Panc1 (cell line): ENCODE measurements around the gene PAK2. TPM values are rescaled to one million over a fixed set of nuclear protein-coding genes. Genes with fewer than 3 reads are reported as not detected.

Experiments used
- ATAC-seq: fragments of 200-7000 bp; cut with Tn5 transposase; 2 replicates; pipeline ENCODE4 v1.9.1; 2020; ENCODE audit warnings: mild to moderate bottlenecking, moderate library complexity
- BruUV-seq: library from RNA; stranded (reverse); fragments of 400-500 nt; replicated peaks from 2 replicates; lab custom pipeline; 2021; lab: Mats Ljungman, UMichigan
- CTCF ChIA-PET: fragments of 300-600 bp; sonication (Branson Sonifier 250); formaldehyde crosslinking; loops from one replicate; lab custom pipeline; 2022; ENCODE audit warnings: antibody characterized with exemption; lab: Charles Lee
- POLR2A ChIA-PET: fragments of 300-600 bp; sonication (Branson Sonifier 250); formaldehyde crosslinking; loops from one replicate; lab custom pipeline; 2022; ENCODE audit warnings: antibody characterized with exemption; lab: Charles Lee
- DNase-seq: peaks from one replicate; pipeline ENCODE4 v3.0.0-alpha.2; 2010; ENCODE audit warnings: low read depth, low spot score
- H3K27ac ChIP-seq: 2 replicates; pipeline ENCODE4 v1.5.1; 2011; ENCODE audit warnings: mild to moderate bottlenecking, low read length, inconsistent platforms
- H3K27me3 ChIP-seq: fragments of 200-500 bp; sonication (Bioruptor generic); 2 replicates; pipeline ENCODE4 v1.6.0; 2014; ENCODE audit warnings: low read length, inconsistent platforms; ENCODE audit not compliant: control insufficient read depth, insufficient read depth
- H3K36me3 ChIP-seq: fragments of 200-500 bp; sonication (Bioruptor generic); 2 replicates; pipeline ENCODE4 v1.5.1; 2014; ENCODE audit warnings: inconsistent platforms, mild to moderate bottlenecking, low read length, moderate library complexity; ENCODE audit not compliant: control insufficient read depth, insufficient read depth
- H3K4me1 ChIP-seq: 2 replicates; pipeline ENCODE4 v1.5.1; 2011; ENCODE audit warnings: inconsistent platforms, mild to moderate bottlenecking, low read length, moderate library complexity; ENCODE audit not compliant: control insufficient read depth, insufficient read depth
- H3K4me3 ChIP-seq, 2 experiments: 2 replicates each; pipeline ENCODE4 v1.5.1; 2011 to 2012; ENCODE audit warnings: low read depth in 2 of 2, low read length in 2 of 2, mild to moderate bottlenecking in 2 of 2, inconsistent platforms in 1 of 2, moderate library complexity in 1 of 2
- H3K9me3 ChIP-seq: fragments of 200-500 bp; sonication (Bioruptor generic); 2 replicates; pipeline ENCODE4 v1.5.1; 2014; ENCODE audit warnings: low read depth, mild to moderate bottlenecking, inconsistent platforms, low read length, moderate library complexity; ENCODE audit not compliant: control insufficient read depth, insufficient read depth
- POLR2AphosphoS5 ChIP-seq: IDR thresholded peaks from 2 replicates; pipeline ENCODE4 v1.6.1; 2012; ENCODE audit warnings: mild to moderate bottlenecking, low read depth, low read length, moderate library complexity
- SIN3A ChIP-seq: IDR thresholded peaks from 2 replicates; pipeline ENCODE4 v1.6.1; 2012; ENCODE audit warnings: low read depth, mild to moderate bottlenecking, low read length, moderate library complexity, borderline replicate concordance; ENCODE audit not compliant: insufficient read depth
- TCF7L2 ChIP-seq: IDR thresholded peaks from 2 replicates; pipeline ENCODE4 v1.6.1; 2011; ENCODE audit warnings: mild to moderate bottlenecking, low read depth, low read length, inconsistent platforms
- in situ Hi-C: cut with HindIII; loops from 2 replicates; pipeline ENCODE4 v1.10.0; 2016; ENCODE audit warnings: low sequenced_read_pairs, low pct_unique_long_range_greater_than_20kb
- intact Hi-C: fragments of 100-400 bp; cut with micrococcal nuclease; formaldehyde crosslinking; loops from one replicate; pipeline ENCODE4 v1.10.0; 2022; ENCODE audit not compliant: unreplicated experiment
- total RNA-seq: library from RNA; stranded (reverse); gene quantifications from one replicate; pipeline ENCODE4 v1.2.1, GENCODE V29; 2021; ENCODE audit not compliant: unreplicated experiment
- TF ChIP-seq, protein P1 (sequence below), 2 experiments: IDR thresholded peaks; 2 replicates each; pipeline ENCODE4 v1.6.1; 2011 to 2012; ENCODE audit warnings: low read depth in 2 of 2, control low read depth in 1 of 2, low read length in 1 of 2, mild to moderate bottlenecking in 1 of 2, moderate library complexity in 1 of 2; ENCODE audit not compliant: insufficient read depth in 1 of 2
- TF ChIP-seq, protein P2 (sequence below): fragments of 450-650 bp; IDR thresholded peaks from 2 replicates; pipeline ENCODE4 v1.5.1; 2017; ENCODE audit warnings: mild to moderate bottlenecking

PAK2 gene
- total RNA-seq, 1 experiment from 2014 or later, result 185 TPM

DNA sequence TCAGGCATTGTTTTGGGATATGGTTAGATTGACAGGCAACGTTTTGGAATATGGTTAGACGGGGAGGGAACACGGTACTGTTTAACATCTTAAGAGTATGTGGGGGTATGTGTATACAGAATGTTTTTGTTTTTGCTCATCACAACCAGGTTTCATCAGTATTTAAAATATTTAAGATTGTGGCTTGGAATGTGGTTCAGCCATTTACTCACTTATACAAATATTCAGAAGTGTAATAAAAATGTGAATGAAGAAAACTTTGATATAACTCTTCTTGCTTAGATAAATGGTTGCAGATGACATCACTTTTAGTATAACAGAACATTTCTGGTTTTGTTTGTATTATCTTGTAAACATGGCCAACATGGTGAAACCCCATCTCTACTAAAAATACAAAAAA is 3.9 kb upstream of the PAK2 start:
- ChIA-PET CTCF (no interaction called here), POLR2A (no interaction called here)
- TF ChIP-seq, protein P1, sequence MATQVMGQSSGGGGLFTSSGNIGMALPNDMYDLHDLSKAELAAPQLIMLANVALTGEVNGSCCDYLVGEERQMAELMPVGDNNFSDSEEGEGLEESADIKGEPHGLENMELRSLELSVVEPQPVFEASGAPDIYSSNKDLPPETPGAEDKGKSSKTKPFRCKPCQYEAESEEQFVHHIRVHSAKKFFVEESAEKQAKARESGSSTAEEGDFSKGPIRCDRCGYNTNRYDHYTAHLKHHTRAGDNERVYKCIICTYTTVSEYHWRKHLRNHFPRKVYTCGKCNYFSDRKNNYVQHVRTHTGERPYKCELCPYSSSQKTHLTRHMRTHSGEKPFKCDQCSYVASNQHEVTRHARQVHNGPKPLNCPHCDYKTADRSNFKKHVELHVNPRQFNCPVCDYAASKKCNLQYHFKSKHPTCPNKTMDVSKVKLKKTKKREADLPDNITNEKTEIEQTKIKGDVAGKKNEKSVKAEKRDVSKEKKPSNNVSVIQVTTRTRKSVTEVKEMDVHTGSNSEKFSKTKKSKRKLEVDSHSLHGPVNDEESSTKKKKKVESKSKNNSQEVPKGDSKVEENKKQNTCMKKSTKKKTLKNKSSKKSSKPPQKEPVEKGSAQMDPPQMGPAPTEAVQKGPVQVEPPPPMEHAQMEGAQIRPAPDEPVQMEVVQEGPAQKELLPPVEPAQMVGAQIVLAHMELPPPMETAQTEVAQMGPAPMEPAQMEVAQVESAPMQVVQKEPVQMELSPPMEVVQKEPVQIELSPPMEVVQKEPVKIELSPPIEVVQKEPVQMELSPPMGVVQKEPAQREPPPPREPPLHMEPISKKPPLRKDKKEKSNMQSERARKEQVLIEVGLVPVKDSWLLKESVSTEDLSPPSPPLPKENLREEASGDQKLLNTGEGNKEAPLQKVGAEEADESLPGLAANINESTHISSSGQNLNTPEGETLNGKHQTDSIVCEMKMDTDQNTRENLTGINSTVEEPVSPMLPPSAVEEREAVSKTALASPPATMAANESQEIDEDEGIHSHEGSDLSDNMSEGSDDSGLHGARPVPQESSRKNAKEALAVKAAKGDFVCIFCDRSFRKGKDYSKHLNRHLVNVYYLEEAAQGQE (IDR thresholded peaks at IDR 0.05; ENCODE audit: insufficient read depth in 1 of 2, low read depth in 2 of 2, low read length in 1 of 2), result no peak
- TF ChIP-seq POLR2AphosphoS5 (no peak), TCF7L2 (no peak), SIN3A (no peak)
- TF ChIP-seq, protein P2, sequence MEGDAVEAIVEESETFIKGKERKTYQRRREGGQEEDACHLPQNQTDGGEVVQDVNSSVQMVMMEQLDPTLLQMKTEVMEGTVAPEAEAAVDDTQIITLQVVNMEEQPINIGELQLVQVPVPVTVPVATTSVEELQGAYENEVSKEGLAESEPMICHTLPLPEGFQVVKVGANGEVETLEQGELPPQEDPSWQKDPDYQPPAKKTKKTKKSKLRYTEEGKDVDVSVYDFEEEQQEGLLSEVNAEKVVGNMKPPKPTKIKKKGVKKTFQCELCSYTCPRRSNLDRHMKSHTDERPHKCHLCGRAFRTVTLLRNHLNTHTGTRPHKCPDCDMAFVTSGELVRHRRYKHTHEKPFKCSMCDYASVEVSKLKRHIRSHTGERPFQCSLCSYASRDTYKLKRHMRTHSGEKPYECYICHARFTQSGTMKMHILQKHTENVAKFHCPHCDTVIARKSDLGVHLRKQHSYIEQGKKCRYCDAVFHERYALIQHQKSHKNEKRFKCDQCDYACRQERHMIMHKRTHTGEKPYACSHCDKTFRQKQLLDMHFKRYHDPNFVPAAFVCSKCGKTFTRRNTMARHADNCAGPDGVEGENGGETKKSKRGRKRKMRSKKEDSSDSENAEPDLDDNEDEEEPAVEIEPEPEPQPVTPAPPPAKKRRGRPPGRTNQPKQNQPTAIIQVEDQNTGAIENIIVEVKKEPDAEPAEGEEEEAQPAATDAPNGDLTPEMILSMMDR, result no peak
- in situ Hi-C loops (no loop called here), intact Hi-C loops (no loop called here)
- Histone ChIP-seq H3K36me3 (peaks cover 6% of the 10 kb centered on the region; the same call in 1 of the 2 replicates), H3K9me3 (no peaks in the 10 kb centered on the region), H3K4me1 (no peaks in the 10 kb centered on the region), H3K27ac (no peak overlapping the region), H3K4me3 (no peak overlapping the region), H3K27me3 (no peaks in the 10 kb centered on the region)
- ATAC-seq, result no peak
- DNase-seq, result no peak
- BruUV-seq, result no TSS peak

DNA sequence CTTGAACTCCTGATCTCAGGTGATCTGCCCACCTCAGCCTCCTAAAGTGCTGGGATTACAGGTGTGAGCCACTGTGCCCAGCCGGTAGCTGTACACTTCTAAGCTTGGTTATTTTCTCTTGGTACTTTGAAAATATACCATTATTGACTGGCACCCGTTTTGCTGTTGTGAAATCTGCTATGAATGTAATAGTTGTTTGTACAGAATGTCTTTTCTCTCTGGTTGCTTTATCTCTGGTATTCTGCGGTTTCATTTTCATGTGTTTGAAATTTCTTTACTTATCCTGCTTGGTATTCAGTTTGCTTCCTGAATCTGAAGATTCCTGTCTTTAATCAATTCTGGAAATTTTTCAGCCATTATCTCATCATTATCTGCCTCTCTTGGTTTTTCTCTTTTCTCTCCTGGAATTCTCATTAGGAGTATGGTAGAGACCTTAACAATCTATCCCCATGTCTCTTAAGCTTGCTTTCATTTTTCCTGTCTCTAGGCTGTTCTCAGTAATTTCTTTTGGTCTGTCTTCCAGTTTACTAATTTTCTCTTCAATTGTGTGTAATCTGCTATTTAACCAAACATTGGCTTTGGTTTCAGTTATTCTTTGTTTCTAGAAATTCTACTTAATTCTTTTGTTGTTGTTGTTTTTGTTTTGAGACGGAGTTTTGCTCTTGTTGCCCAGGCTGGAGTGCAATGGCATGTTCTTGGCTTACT is 2.8 kb upstream of the PAK2 start:
- Histone ChIP-seq H3K9me3 (no peaks in the 10 kb centered on the region), H3K4me3 (no peak overlapping the region), H3K36me3 (peaks cover 6% of the 10 kb centered on the region; the same call in 1 of the 2 replicates), H3K4me1 (peaks cover 3% of the 10 kb centered on the region), H3K27me3 (no peaks in the 10 kb centered on the region), H3K27ac (no peak overlapping the region)
- DNase-seq, result no peak
- BruUV-seq, result no TSS peak
- ChIA-PET POLR2A (interaction anchor here (0.6 kb wide), 1 partner anchor 208 kb away, joined by 3 read pairs; no protein-coding TSS in a partner anchor), CTCF (interaction anchor here (0.6 kb wide), 1 partner anchor 16 kb away, joined by 3 read pairs; no protein-coding TSS in a partner anchor)
- no peak for TF ChIP-seq POLR2AphosphoS5
- TF ChIP-seq, protein P1 (IDR thresholded peaks at IDR 0.05; ENCODE audit: insufficient read depth in 1 of 2, low read depth in 2 of 2, low read length in 1 of 2), result no peak
- TF ChIP-seq, protein P2, result no peak
- TF ChIP-seq SIN3A, result no peak
- no peak for TF ChIP-seq TCF7L2
- intact Hi-C loops, result no loop called here
- no peak for ATAC-seq
- in situ Hi-C loops, result no loop called here
